Activated naive CD4-positive, alpha-beta T cell treated with anti-CD3 and anti-CD28 coated beads, Interleukin-2, amount 10 ng/mL, durations not matched to agents 7 days and 5 days (primary cell): Measurements from ENCODE around the gene TRPM2.

Experiments
- CTCF ChIA-PET: fragments of 350-600 bp; sonication (Branson Sonifier 250); formaldehyde crosslinking; loops from one replicate; lab custom pipeline; 2021; ENCODE audit warnings: antibody characterized with exemption; lab: Charles Lee
- DNase-seq: peaks from one replicate; pipeline ENCODE4 v3.0.0-alpha.2; 2020
- H3K27ac Mint-ChIP-seq: one replicate; pipeline ENCODE4 v1.8.0; 2021; ENCODE audit warnings: mild to moderate bottlenecking, moderate library complexity, mixed read lengths
- H3K27me3 Mint-ChIP-seq: one replicate; pipeline ENCODE4 v1.8.0; 2021; ENCODE audit warnings: mild to moderate bottlenecking, mixed read lengths
- H3K36me3 Mint-ChIP-seq: one replicate; pipeline ENCODE4 v1.8.0; 2021; ENCODE audit warnings: mixed read lengths
- H3K4me1 Mint-ChIP-seq: one replicate; pipeline ENCODE4 v1.8.0; 2021; ENCODE audit warnings: mixed read lengths
- H3K4me3 Mint-ChIP-seq: one replicate; pipeline ENCODE4 v1.8.0; 2021; ENCODE audit warnings: mild to moderate bottlenecking, moderate library complexity, mixed read lengths
- H3K9me3 Mint-ChIP-seq: one replicate; pipeline ENCODE4 v1.8.0; 2021; ENCODE audit warnings: mixed read lengths

The TRPM2 gene

DNA sequence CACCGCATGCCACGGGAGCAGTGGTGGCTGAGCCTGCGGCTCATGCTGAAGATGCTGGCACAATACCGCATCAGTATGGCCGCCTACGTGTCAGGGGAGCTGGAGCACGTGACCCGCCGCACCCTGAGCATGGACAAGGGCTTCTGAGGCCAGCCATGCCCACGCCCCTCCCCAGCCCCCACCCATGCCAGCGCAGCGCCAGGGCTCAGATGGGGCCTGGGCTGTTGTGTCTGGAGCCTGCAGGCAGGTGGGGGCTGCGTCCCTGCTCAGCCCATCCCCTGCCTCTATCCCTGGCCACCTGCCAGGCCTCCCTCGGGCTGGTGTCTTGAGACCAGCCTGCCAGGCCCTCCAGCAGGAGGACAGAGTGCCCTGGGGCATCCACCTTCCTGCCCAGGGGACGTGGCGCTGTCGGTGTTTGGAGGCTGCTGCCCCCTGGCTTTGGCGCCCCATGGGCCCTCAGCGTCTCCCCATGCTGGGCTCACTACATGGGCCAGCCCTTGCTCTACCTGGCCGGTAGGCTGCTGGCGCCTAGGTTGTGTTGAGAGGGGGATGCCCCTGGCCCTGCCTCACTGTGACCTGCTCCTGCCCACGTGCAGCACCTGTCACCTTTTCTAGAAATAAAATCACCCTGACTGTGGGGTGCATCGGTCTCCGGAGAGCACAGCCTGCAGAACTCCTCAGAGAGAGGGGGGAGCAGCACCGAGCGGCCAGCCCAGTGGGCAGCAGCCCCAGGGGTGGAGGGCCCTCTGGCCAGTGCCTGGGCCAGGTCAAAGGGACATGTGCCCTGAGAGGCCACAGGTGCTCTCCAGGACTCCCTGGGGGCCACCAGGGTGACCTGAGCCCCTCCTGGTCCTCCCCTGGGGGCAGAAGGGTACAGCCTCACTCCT, 26.5 kb upstream of the TRPM2 start:
- Mint-ChIP-seq H3K36me3 (no peaks in the 10 kb centered on the region), H3K4me3 (no peak overlapping the region), H3K27ac (no peak overlapping the region), H3K9me3 (no peaks in the 10 kb centered on the region), H3K4me1 (no peaks in the 10 kb centered on the region), H3K27me3 (no peaks in the 10 kb centered on the region)
- no peak for DNase-seq
- CTCF ChIA-PET = no interaction called here

DNA sequence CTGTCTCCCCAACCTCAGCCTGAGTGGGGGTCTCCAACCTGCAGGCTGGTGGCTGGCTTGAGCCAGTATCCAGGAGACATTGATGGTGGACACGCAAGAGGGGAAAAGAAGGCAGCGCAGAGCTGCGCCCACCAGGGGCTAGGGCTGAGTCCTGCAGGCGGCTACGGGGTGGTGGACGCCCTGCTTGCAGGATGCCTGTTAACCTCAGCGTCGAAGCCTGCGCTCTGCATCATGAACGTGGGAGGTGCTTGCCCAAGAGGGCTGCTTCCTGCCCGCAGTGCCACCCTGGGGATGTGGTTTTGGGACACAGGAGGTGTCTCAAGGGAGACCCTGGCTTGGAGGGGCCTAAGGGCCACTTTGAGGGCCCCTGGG, 25.8 kb upstream of the TRPM2 start:
- Mint-ChIP-seq H3K4me1 (no peaks in the 10 kb centered on the region), H3K4me3 (no peak overlapping the region), H3K27ac (no peak overlapping the region), H3K27me3 (no peaks in the 10 kb centered on the region), H3K9me3 (no peaks in the 10 kb centered on the region), H3K36me3 (no peaks in the 10 kb centered on the region)
- no peak for DNase-seq
- CTCF ChIA-PET = interaction anchor here (0.8 to 1.0 kb wide), 2 partner anchors 23 to 30 kb away, joined by 3 read pairs; no protein-coding TSS in a partner anchor

DNA sequence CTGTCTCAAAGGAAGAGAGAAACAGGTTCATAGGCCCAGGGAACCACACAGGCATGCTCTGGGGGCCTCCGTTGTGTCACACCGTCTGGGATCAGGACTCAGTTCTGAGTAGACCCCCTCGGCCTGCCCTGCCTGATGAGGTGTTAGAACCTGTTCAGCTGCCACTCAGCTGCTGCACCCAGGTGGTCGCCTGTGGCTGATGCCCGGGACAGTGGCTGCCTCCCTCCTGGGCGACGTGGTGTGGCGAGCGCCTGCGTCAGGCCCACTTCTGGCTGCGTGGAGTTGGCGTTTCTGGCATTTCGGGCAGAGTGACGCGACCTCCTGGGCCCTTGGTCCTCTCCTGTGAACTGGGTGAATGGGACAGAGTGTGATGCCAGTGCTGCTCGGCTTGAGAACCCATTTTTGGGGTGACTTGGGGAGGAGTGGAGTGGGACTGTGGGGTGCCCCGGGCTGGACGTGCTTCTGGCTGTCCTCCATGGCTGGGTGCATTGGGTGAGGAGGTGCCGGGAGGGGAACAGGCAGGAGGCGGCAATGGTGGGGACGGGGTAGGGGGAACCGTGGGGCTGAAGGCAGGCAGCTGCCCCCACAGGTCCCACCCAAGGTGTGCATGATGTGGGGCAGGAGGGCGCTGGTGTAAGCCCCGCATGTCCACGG, 25.1 kb upstream of the TRPM2 start:
- H3K36me3 Mint-ChIP-seq = no peaks in the 10 kb centered on the region
- no peaks in the 10 kb centered on the region for H3K4me1 Mint-ChIP-seq
- DNase-seq = no peak
- CTCF ChIA-PET = interaction anchor here (0.8 to 1.0 kb wide), 2 partner anchors 24 to 31 kb away, joined by 3 read pairs; no protein-coding TSS in a partner anchor
- H3K27me3 Mint-ChIP-seq = no peaks in the 10 kb centered on the region
- peak overlapping the region; percentile 56 for H3K27ac Mint-ChIP-seq
- H3K4me3 Mint-ChIP-seq = no peak overlapping the region
- H3K9me3 Mint-ChIP-seq = no peaks in the 10 kb centered on the region

DNA sequence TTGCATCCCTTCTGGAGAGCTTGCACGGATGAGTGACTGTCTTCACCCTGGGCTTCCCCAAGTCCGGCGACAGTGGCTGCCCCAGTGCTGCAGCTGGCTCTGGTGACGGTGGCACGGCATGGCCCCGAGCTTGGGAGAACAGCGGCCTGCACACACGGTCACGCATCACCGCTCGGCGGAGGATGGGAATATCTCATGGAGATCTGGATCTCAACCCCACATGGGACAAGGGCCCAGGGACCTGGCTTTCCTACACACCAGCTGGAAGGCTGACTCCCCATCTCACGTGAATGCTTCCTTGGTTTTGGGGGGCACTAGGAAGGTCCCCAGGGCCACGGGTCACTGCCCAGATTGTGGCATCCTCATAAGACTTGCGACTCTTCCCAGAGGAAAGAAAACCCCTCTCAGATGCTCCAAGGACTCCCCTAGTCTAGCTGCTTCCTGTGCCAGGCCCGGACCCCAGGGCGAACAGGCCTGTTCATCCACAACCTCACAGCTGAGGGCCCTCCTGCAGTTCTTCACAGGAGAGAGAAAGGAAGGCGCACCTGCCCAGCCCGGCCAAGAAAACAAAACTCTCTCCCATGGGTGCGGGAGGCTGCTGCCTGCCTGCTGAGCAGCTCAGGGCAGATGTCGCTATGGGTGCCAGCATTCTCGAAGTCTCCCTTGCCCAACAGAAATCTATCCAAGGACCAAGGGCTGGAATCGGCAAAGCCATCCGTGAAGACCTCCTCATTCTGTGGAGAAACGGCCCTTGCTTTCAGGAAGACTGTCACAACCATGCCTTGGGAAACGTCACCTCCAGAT, 24.1 kb upstream of the TRPM2 start:
- Mint-ChIP-seq H3K36me3 (no peaks in the 10 kb centered on the region), H3K27ac (peak overlapping the region; percentile 56), H3K4me1 (no peaks in the 10 kb centered on the region), H3K9me3 (no peaks in the 10 kb centered on the region), H3K4me3 (no peak overlapping the region), H3K27me3 (no peaks in the 10 kb centered on the region)
- CTCF ChIA-PET = no interaction called here
- no peak for DNase-seq

DNA sequence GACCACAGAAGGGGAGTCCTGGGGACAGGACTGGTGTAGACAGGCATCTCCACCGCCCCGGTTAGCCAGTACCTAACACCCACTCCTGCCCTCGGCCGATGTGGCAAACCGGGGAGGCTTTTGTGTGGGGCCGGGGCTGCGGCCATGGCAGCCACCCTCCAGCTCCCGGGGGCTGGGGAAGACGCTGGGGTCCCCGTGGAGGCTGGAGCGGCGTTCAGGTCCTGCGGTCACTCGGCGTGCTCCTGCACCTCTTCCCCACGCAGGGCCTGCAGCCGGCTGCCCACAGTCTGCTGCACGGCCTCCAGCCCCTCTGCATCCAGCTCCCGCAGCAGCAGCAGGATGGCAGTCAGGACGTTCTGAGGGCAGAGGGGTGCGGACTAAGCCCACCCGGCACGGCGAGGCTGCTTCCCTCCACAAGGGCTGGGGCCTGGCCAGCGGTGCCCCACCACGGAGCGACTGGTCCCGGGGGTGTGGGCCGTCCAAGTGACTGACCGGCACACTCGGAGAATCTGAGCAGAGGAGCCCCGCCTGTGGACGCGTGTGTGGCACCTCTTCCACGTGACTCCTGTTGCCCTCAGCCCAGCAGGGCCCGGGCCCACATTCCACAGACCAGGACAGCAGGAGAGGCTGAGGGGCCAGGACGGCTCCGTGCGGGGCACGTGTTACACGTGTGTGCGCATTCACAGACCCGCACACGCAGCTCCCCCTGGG, 23.3 kb upstream of the TRPM2 start:
- CTCF ChIA-PET = no interaction called here
- Mint-ChIP-seq H3K9me3 (no peaks in the 10 kb centered on the region), H3K27me3 (no peaks in the 10 kb centered on the region), H3K27ac (no peak overlapping the region), H3K36me3 (no peaks in the 10 kb centered on the region), H3K4me1 (no peaks in the 10 kb centered on the region), H3K4me3 (no peak overlapping the region)
- no peak for DNase-seq

DNA sequence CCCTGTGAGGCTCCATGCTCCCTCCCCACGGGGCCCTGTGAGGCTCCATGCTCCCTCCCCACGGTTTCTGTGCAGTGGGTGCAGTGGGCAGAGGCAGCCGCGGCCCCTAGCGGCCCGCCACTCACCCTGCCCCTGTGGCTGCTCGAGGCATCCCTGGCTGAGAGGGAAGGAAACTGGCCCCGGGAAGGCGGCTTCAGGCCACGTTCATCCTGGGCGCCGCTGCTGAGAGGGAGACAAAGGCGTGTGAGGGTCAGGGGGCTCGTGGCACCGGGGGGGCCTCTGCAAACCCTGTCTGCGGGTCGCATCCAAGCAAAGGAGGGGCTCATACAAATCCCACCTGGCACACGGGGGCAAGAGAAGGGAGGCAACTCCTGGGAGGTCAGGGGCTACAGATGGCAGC, 22.7 kb upstream of the TRPM2 start:
- CTCF ChIA-PET = no interaction called here
- H3K36me3 Mint-ChIP-seq = no peaks in the 10 kb centered on the region

DNA sequence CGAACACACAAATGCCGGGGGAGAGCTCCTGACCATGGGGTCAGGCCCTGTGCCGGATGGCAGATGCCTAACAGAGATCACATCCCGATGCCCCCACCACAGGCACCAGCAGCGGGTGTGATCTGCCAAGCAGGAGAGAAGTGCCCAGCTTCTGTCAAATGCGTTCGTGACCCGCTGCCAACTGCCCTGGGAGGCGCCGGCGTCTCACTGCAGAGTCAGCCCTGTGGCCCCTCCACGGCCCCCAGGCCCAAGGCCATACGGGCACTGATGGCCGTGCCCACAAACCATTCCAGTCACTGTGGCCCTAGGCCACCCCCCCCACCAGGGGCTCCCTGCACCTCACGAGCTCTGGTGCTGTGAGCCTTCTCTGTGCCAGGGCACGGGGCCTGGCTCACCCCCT, 22.2 kb upstream of the TRPM2 start:
- no peaks in the 10 kb centered on the region for H3K36me3 Mint-ChIP-seq
- CTCF ChIA-PET = no interaction called here
- H3K27me3 Mint-ChIP-seq = no peaks in the 10 kb centered on the region
- H3K4me1 Mint-ChIP-seq = no peaks in the 10 kb centered on the region
- no peak overlapping the region for H3K27ac Mint-ChIP-seq
- no peak overlapping the region for H3K4me3 Mint-ChIP-seq
- no peak for DNase-seq
- H3K9me3 Mint-ChIP-seq = no peaks in the 10 kb centered on the region

More for the DNA sequence above, 22.7 kb upstream of the TRPM2 start:
- H3K27me3 Mint-ChIP-seq = no peaks in the 10 kb centered on the region
- H3K27ac Mint-ChIP-seq = no peak overlapping the region
- no peaks in the 10 kb centered on the region for H3K4me1 Mint-ChIP-seq
- H3K9me3 Mint-ChIP-seq = no peaks in the 10 kb centered on the region
- no peak overlapping the region for H3K4me3 Mint-ChIP-seq
- no peak for DNase-seq

DNA sequence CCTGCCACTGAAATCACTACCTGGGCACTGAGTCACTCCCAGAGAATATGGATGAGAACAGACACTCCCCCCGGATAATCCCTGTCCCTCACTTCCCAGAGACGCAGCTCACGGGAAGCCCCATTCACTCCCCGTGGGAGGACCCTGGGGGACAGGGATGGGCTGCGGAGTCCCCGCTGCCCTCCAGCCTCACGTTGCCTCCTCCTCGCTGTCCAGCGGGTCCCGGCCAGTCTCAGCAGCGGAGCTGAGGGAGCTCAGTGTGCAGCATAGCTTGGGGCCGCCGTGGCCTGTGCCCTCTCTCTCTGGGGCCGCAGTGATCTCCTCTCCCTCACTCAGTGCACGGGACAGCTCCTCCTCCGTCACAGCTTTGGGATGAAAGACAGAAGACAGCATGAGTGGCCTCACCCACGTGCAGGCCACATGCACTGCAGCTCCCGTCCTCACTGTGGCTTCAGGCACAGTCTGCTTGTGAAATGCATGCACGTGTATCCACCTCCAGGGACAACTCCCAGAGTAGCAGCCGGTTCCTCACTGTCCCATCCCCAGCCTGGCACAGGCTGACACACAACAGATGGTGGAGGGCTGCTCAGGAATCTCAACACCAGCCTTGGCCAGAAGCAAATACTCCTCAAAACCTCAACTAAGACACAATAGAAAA, 21.6 kb upstream of the TRPM2 start:
- CTCF ChIA-PET = no interaction called here
- DNase-seq = no peak
- Mint-ChIP-seq H3K27me3 (no peaks in the 10 kb centered on the region), H3K27ac (no peak overlapping the region), H3K9me3 (no peaks in the 10 kb centered on the region), H3K4me1 (no peaks in the 10 kb centered on the region), H3K36me3 (no peaks in the 10 kb centered on the region), H3K4me3 (no peak overlapping the region)

DNA sequence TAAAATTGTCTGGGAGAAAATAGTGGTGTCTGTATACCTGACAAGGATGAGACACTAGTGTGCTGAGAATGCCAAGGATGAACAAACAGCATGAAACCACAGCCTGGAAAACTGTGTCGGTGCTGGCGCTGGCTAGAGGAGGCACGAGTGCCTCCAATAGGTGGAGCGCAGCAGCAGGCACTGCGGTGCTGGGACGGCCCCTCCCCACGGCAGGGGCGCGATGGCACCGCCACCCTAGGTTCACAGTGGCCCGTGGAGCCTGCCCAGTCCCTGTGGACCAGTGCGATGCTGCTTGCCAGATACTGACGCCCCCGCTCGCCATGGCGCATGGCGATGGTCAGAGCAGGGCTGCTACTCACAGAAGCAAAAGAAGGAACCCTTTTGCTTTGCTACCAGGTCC, 21.0 kb upstream of the TRPM2 start:
- no peaks in the 10 kb centered on the region for H3K4me1 Mint-ChIP-seq
- CTCF ChIA-PET = no interaction called here
- no peaks in the 10 kb centered on the region for H3K36me3 Mint-ChIP-seq
- H3K27me3 Mint-ChIP-seq = no peaks in the 10 kb centered on the region
- peak overlapping the region; percentile 77 for H3K27ac Mint-ChIP-seq
- no peaks in the 10 kb centered on the region for H3K9me3 Mint-ChIP-seq
- no peak overlapping the region for H3K4me3 Mint-ChIP-seq
- DNase-seq = no peak

DNA sequence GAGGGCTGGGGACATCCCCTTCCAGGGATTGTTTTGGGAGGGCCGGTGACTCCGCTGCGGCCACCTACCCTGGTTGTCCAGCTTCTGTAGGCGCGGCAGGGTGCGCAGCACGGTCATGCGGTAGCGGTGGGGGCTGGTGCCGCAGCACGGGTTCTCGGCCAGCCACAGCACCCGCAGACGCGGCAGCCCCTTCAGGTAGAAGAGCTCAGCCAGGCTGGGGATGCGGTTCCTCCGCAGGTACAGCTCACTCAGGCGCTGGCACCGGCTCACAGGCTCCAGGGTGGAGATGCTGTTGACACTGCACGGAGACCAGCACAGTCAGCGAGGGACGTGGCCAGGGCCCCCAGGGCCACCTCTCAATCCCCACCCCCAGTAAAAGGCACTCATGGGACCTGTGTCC, 20.5 kb upstream of the TRPM2 start:
- Mint-ChIP-seq H3K36me3 (no peaks in the 10 kb centered on the region), H3K27me3 (no peaks in the 10 kb centered on the region), H3K4me1 (peaks cover 5% of the 10 kb centered on the region), H3K4me3 (no peak overlapping the region), H3K27ac (no peak overlapping the region), H3K9me3 (no peaks in the 10 kb centered on the region)
- CTCF ChIA-PET = no interaction called here
- no peak for DNase-seq

DNA sequence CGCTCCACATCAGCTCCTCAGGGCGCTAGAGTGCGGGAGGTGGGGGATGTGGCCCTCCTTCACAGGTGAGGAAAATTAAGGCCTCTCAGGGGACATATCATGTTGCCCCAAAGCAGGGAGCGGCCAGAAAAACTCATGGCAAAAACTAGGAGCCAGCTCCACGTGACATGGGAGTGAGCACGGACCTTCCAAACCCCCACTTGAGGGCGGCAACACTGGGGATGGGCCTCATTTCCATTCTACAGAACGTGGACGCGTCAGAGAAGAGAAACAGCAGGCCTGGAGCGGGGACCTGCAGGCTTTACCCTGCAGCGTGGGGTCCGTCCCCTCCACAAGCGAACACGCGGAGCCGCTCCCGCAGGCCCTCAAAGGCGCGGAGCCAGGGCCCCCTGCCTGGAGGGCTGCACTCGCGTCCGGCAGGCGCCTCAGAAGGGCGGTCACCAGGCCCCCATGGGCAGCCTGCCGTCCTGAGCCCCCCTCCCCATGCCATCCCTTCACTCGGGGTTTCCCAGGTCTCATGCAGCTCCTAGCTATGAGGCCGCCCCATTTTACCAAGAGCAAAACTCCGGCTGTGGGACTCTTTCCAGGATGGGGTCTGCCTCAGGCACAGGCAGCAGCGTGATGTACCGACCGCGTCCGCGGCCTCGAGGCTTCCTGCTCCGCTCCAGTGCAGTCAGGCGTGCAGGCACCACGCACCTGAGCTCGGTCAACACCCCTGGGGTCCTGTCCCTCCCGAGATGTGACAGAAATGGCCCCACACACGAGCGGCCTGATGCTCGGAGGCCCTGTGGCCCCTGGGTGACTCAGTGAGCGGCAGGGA, 19.7 kb upstream of the TRPM2 start:
- Mint-ChIP-seq H3K36me3 (no peaks in the 10 kb centered on the region), H3K9me3 (no peaks in the 10 kb centered on the region), H3K27me3 (no peaks in the 10 kb centered on the region), H3K27ac (no peak overlapping the region), H3K4me1 (peaks cover 8% of the 10 kb centered on the region), H3K4me3 (no peak overlapping the region)
- CTCF ChIA-PET = no interaction called here
- no peak for DNase-seq

DNA sequence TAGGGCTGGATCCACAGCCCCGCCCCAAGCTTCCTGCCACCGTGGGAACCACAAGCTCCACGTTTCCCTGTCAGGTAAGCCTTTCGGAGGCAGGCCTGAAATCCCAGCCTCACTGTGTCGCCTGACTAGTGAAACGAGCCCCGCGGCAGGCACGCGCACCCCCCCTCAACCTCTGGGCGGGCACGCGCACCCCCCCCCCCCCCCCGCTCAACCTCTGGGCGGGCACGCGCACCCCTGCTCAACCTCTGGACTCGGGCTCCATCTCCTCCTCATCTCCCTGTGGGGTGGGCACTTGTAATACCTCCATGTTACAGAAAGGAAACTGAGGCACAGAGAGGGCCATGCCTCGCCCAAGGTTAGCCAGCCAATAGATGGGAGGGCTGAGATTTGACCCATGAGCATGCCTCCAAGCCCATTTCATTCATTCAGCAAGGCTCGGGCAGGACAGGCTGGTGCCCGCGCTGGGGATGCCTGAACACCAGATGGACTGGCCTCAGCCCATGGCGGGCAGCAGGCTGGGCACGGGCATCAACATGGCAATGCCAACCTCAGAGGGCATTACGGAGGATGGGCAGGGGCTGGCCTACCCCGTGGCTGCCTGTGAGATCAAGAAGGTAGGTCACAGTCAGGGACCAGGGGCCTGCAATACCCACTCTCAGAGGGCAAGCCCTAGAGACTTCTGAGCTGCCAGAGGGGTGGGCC, 18.9 kb upstream of the TRPM2 start:
- H3K27me3 Mint-ChIP-seq = no peaks in the 10 kb centered on the region
- no peaks in the 10 kb centered on the region for H3K9me3 Mint-ChIP-seq
- no peak overlapping the region for H3K4me3 Mint-ChIP-seq
- H3K36me3 Mint-ChIP-seq = no peaks in the 10 kb centered on the region
- no peak overlapping the region for H3K27ac Mint-ChIP-seq
- DNase-seq = no peak
- peaks cover 12% of the 10 kb centered on the region for H3K4me1 Mint-ChIP-seq
- CTCF ChIA-PET = no interaction called here
